GM12878 (cell line): ENCODE results near the gene ZNF142.

Source experiments
- ATF3 ChIP-seq: IDR thresholded peaks from 2 replicates; pipeline ENCODE4 v1.6.1; 2011; ENCODE audit warnings: low read depth, mild to moderate bottlenecking, low read length, moderate library complexity, borderline replicate concordance; ENCODE audit errors: extremely low read depth
- CBX3 ChIP-seq: fragments of 200-600 bp; sonication (generic); IDR thresholded peaks from 2 replicates; pipeline ENCODE4 v1.6.1; 2016; ENCODE audit warnings: low read depth, borderline replicate concordance
- CEBPB ChIP-seq, 2 experiments: fragments of 150-350 bp in 1 of 2; IDR thresholded peaks; 2 replicates each; pipeline ENCODE4 v1.6.1; 2012 to 2014; ENCODE audit warnings: low read depth in 2 of 2, low read length in 2 of 2, borderline replicate concordance in 1 of 2, inconsistent platforms in 1 of 2
- EGR1 ChIP-seq, 2 experiments: IDR thresholded peaks; 1 replicate in 1 of 2; 2 replicates in 1 of 2; pipeline ENCODE4 v1.6.1; 2011 to 2012; ENCODE audit warnings: low read depth in 2 of 2, low read length in 2 of 2, borderline replicate concordance in 1 of 2, mild to moderate bottlenecking in 1 of 2, moderate library complexity in 1 of 2
- EP300 ChIP-seq, 2 experiments: fragments of 150-350 bp in 1 of 2; IDR thresholded peaks; 2 replicates each; pipeline ENCODE4 v1.6.1; 2011 to 2012; ENCODE audit warnings: low read depth in 2 of 2, low read length in 2 of 2, borderline replicate concordance in 1 of 2, improper control_type of control experiment in 1 of 2, inconsistent platforms in 1 of 2; ENCODE audit not compliant: control insufficient read depth in 1 of 2
- JUNB ChIP-seq: IDR thresholded peaks from 2 replicates; pipeline ENCODE4 v1.6.1; 2016; ENCODE audit warnings: antibody characterized with exemption, mild to moderate bottlenecking
- MLLT1 ChIP-seq: fragments of 450-650 bp; IDR thresholded peaks from 2 replicates; pipeline ENCODE4 v1.6.1; 2016; ENCODE audit warnings: mild to moderate bottlenecking
- POLR2A ChIP-seq: IDR thresholded peaks from 2 replicates; pipeline ENCODE4 v1.6.1; 2011; ENCODE audit warnings: low read depth, mild to moderate bottlenecking, low read length
- RFX5 ChIP-seq: IDR thresholded peaks from 2 replicates; pipeline ENCODE4 v1.6.1; 2011; ENCODE audit warnings: low read depth, low read length, improper control_type of control experiment
- SRF ChIP-seq, 2 experiments: IDR thresholded peaks; 2 replicates each; pipeline ENCODE4 v1.6.1; 2011; ENCODE audit warnings: low read depth in 2 of 2, low read length in 2 of 2, mild to moderate bottlenecking in 1 of 2, moderate library complexity in 1 of 2
- STAT3 ChIP-seq: IDR thresholded peaks from 2 replicates; pipeline ENCODE4 v1.6.1; 2011; ENCODE audit warnings: low read depth, low read length, improper control_type of control experiment
- TF ChIP-seq, protein P1 (sequence below), 3 experiments: IDR thresholded peaks in 2 of 3; conservative IDR thresholded peaks in 1 of 3; 2 replicates each; pipeline ENCODE4 v1.5.1; 2011; ENCODE audit warnings: low read depth in 3 of 3, low read length in 3 of 3, mild to moderate bottlenecking in 3 of 3, control low read depth in 2 of 3, moderate library complexity in 2 of 3, inconsistent platforms in 1 of 3, mixed read lengths in 1 of 3; ENCODE audit not compliant: control insufficient read depth in 2 of 3, insufficient read depth in 1 of 3; ENCODE audit errors: extremely low read depth in 1 of 3

DNA sequence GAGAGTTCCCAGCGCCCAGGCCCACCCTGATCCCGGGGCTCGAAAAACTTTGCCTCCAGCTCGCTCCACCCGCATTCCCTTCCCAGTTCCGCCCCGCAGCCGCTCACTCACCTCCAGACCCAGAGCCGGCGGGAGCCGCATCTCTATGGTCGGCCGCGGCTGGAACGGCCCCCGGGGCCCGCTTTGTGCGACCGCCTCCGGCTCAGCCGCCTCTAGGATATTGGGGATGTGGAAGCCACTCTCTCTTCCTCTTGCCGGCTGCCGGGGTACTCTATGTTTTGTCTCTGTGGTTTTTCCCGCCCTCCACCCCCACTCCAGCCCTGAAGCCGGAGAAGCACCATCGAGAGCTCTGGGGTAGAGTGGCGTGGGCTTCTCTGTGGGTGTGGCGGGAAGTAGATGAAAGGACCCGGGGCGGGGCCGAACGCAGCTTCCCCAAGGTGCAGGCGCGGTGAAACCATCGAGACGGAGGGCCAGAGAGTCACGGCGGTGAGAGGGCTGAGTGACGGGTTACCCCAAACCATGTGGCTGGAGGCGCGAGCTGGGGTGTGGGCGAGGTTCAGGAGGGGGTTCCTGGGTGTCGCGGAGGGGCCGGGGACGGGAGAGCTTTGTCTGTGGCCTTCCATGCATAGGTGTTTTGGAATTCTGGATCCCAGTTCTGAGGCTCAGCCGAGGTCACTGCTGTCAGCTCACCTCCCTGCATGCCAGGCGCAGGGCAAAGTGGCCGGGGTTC lies at the start of gene ZNF142, which contains the start of gene BCS1L:
- peak in 1 of 2 experiments; percentile 31; a peak in 1 of 4 replicates for TF ChIP-seq EP300 (IDR thresholded peaks at IDR 0.05; ENCODE audit: borderline replicate concordance in 1 of 2, control insufficient read depth in 1 of 2, low read depth in 2 of 2, low read length in 2 of 2)
- peak; percentile 91 for TF ChIP-seq POLR2A
- peak in 1 of 2 experiments; percentile 77; a peak in 2 of 3 replicates for TF ChIP-seq EGR1 (IDR thresholded peaks at IDR 0.05; ENCODE audit: borderline replicate concordance in 1 of 2, low read depth in 2 of 2, low read length in 2 of 2)
- no peak for TF ChIP-seq RFX5
- no peak for TF ChIP-seq STAT3
- TF ChIP-seq SRF (IDR thresholded peaks at IDR 0.05; ENCODE audit: low read depth in 2 of 2, low read length in 2 of 2) = peak in 1 of 2 experiments; percentile 65; a peak in 1 of 4 replicates
- no peak for TF ChIP-seq ATF3
- no peak for TF ChIP-seq JUNB
- peak; percentile 99 for TF ChIP-seq MLLT1
- TF ChIP-seq CEBPB (IDR thresholded peaks at IDR 0.05; ENCODE audit: borderline replicate concordance in 1 of 2, low read depth in 2 of 2, low read length in 2 of 2) = no peak
- TF ChIP-seq, protein P1, sequence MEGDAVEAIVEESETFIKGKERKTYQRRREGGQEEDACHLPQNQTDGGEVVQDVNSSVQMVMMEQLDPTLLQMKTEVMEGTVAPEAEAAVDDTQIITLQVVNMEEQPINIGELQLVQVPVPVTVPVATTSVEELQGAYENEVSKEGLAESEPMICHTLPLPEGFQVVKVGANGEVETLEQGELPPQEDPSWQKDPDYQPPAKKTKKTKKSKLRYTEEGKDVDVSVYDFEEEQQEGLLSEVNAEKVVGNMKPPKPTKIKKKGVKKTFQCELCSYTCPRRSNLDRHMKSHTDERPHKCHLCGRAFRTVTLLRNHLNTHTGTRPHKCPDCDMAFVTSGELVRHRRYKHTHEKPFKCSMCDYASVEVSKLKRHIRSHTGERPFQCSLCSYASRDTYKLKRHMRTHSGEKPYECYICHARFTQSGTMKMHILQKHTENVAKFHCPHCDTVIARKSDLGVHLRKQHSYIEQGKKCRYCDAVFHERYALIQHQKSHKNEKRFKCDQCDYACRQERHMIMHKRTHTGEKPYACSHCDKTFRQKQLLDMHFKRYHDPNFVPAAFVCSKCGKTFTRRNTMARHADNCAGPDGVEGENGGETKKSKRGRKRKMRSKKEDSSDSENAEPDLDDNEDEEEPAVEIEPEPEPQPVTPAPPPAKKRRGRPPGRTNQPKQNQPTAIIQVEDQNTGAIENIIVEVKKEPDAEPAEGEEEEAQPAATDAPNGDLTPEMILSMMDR (IDR thresholded peaks at IDR 0.05 in 2 of 3, conservative IDR thresholded peaks at IDR 0.05 in 1 of 3; ENCODE audit: control insufficient read depth in 2 of 3, extremely low read depth in 1 of 3, insufficient read depth in 1 of 3, low read depth in 3 of 3, low read length in 3 of 3) = no peak
- TF ChIP-seq CBX3 = no peak
